RWPE2 (cell line): ENCODE data around the gene CDC42BPA.

Experiments used
- ATAC-seq: fragments of 200-7000 bp; cut with Tn5 transposase; 3 replicates; pipeline ENCODE4 v1.9.1; 2021; ENCODE audit warnings: low read depth
- DNase-seq: peaks from one replicate; pipeline ENCODE4 v3.0.0-alpha.2; 2020; ENCODE audit warnings: low spot score
- H3K27ac ChIP-seq: fragments of 450-650 bp; 2 replicates; pipeline ENCODE4 v1.5.1; 2017; ENCODE audit warnings: mild to moderate bottlenecking; ENCODE audit not compliant: poor library complexity, severe bottlenecking
- H3K27me3 ChIP-seq: fragments of 250-450 bp; sonication (Bioruptor Pico); 2 replicates; pipeline ENCODE4 v1.5.1; 2021; ENCODE audit warnings: mild to moderate bottlenecking, moderate library complexity; ENCODE audit not compliant: insufficient read depth, poor library complexity, severe bottlenecking
- H3K36me3 ChIP-seq: fragments of 250-450 bp; sonication (Bioruptor Pico); 2 replicates; pipeline ENCODE4 v1.5.1; 2020; ENCODE audit warnings: low read depth, mild to moderate bottlenecking, moderate library complexity
- H3K4me1 ChIP-seq: fragments of 250-450 bp; sonication (Bioruptor Pico); 2 replicates; pipeline ENCODE4 v1.5.1; 2021; ENCODE audit warnings: mild to moderate bottlenecking, moderate library complexity; ENCODE audit not compliant: insufficient read depth, poor library complexity, severe bottlenecking
- H3K4me3 ChIP-seq: fragments of 250-450 bp; sonication (Bioruptor Pico); 2 replicates; pipeline ENCODE4 v1.5.1; 2021; ENCODE audit warnings: mild to moderate bottlenecking, moderate library complexity; ENCODE audit not compliant: severe bottlenecking
- H3K9me3 ChIP-seq: fragments of 250-450 bp; sonication (Bioruptor Pico); 2 replicates; pipeline ENCODE4 v1.5.1; 2021; ENCODE audit warnings: mild to moderate bottlenecking, moderate library complexity; ENCODE audit not compliant: severe bottlenecking
- TF ChIP-seq, protein P1 (sequence below): fragments of 450-650 bp; IDR thresholded peaks from one replicate; pipeline ENCODE4 v1.5.1; 2017; ENCODE audit warnings: mild to moderate bottlenecking, moderate library complexity; ENCODE audit not compliant: poor library complexity, severe bottlenecking

CDC42BPA gene

DNA sequence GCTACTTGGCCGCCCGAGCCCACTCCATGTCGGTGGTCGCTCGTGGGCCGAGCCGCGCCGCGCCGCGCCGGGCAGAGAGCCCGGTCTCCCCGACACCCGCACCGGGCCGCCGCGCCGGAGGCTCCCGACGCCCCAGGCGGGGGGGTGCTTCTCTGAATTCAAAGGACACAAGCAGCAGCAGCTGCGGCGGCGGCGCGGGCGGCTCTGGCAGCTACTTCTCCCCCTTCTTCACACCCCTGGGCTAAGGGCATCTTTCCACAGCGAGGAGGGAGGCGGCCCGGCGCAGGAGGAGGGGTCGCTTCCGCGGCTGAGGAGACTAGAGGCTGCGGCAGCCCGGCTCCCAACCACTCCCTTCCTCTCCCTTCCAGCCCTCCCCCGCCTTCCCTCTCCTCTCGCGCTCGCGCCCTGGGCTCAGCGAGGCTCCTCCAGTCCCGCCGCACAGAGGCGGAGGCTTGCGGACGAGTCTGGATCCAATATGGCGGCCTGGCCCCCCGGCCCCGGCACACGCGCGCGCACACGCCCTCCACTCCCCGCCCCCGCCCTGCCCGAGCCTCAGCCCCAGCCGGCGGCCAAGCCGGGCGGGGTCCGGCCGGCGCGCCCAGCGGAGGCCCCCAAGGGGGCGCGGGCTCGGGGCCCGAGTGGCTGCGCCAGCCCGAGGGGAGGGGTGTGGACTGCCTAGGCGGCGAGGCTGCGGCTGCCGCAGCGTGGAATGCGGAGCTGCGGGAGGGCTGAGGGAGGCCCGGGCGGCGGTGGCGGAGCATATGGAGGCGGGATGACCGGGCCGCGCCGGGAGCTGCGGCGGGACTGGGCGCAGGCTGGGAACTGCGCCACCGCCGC is at the start of gene CDC42BPA:
Gene CDC42BPA, minus strand, starts transcription at position 477 of the 837 bp plus-strand sequence. CDS start 1,310 bp downstream, outside the sequence.
- Histone ChIP-seq H3K4me3 (peak within 1 kb of the TSS; percentile 80), H3K4me1 (no peaks in the 10 kb centered on the region), H3K36me3 (no peaks in the 10 kb centered on the region), H3K27me3 (no peaks in the 10 kb centered on the region), H3K27ac (peak within 1 kb of the TSS; percentile 80), H3K9me3 (no peaks in the 10 kb centered on the region)
- ATAC-seq, result peak; percentile 69
- peak; percentile 63 for DNase-seq
- TF ChIP-seq, protein P1, sequence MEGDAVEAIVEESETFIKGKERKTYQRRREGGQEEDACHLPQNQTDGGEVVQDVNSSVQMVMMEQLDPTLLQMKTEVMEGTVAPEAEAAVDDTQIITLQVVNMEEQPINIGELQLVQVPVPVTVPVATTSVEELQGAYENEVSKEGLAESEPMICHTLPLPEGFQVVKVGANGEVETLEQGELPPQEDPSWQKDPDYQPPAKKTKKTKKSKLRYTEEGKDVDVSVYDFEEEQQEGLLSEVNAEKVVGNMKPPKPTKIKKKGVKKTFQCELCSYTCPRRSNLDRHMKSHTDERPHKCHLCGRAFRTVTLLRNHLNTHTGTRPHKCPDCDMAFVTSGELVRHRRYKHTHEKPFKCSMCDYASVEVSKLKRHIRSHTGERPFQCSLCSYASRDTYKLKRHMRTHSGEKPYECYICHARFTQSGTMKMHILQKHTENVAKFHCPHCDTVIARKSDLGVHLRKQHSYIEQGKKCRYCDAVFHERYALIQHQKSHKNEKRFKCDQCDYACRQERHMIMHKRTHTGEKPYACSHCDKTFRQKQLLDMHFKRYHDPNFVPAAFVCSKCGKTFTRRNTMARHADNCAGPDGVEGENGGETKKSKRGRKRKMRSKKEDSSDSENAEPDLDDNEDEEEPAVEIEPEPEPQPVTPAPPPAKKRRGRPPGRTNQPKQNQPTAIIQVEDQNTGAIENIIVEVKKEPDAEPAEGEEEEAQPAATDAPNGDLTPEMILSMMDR, result no peak

- Histone ChIP-seq H3K27me3 (no peaks in the 10 kb centered on the region), H3K4me1 (peaks cover 7% of the 10 kb centered on the region), H3K27ac (no peak overlapping the region), H3K36me3 (no peaks in the 10 kb centered on the region), H3K4me3 (no peak overlapping the region), H3K9me3 (no peaks in the 10 kb centered on the region)
- DNase-seq, result no peak
- no peak for ATAC-seq
- TF ChIP-seq, protein P1, result no peak
Measured at GRCh38 chr1:227368009-227368408, 49.7 kb upstream of the CDC42BPA start.

- TF ChIP-seq, protein P1, result no peak
- H3K4me3 ChIP-seq, result no peak overlapping the region
- H3K27me3 ChIP-seq, result no peaks in the 10 kb centered on the region
- no peak overlapping the region for H3K27ac ChIP-seq
- H3K36me3 ChIP-seq, result no peaks in the 10 kb centered on the region
- DNase-seq, result no peak
- no peaks in the 10 kb centered on the region for H3K4me1 ChIP-seq
- ATAC-seq, result no peak
- H3K9me3 ChIP-seq, result no peaks in the 10 kb centered on the region
Measured at GRCh38 chr1:227365473-227366431, 47.5 kb upstream of the CDC42BPA start.

GRCh38 chr1:227364657-227365056 is 46.4 kb upstream of the CDC42BPA start:
- no peaks in the 10 kb centered on the region for H3K36me3 ChIP-seq
- DNase-seq, result no peak
- ATAC-seq, result no peak
- no peak overlapping the region for H3K27ac ChIP-seq
- H3K27me3 ChIP-seq, result no peaks in the 10 kb centered on the region
- TF ChIP-seq, protein P1, result no peak
- no peaks in the 10 kb centered on the region for H3K9me3 ChIP-seq
- H3K4me1 ChIP-seq, result no peaks in the 10 kb centered on the region
- H3K4me3 ChIP-seq, result no peak overlapping the region
